T-helper 2 cell treated with Interferon-gamma antibody and Interleukin-4, amounts not matched to agents 5 μg/mL and 100 μg/mL, for 36 hours (primary cell): ENCODE results near the gene CABYR.

ENCODE experiments used
- DNase-seq: peaks from one replicate; pipeline ENCODE4 v3.0.0; 2021; ENCODE audit warnings: low spot score
- H3K27ac Mint-ChIP-seq: one replicate; pipeline ENCODE4 v1.8.0; 2021; ENCODE audit warnings: mild to moderate bottlenecking, mixed read lengths
- H3K27me3 Mint-ChIP-seq: one replicate; pipeline ENCODE4 v1.8.0; 2021; ENCODE audit warnings: low read depth, mixed read lengths
- H3K36me3 Mint-ChIP-seq: one replicate; pipeline ENCODE4 v1.8.0; 2021; ENCODE audit warnings: low read depth, mixed read lengths
- H3K4me1 Mint-ChIP-seq: one replicate; pipeline ENCODE4 v1.8.0; 2021; ENCODE audit warnings: low read depth, mixed read lengths
- H3K4me3 Mint-ChIP-seq: one replicate; pipeline ENCODE4 v1.8.0; 2022; ENCODE audit warnings: mild to moderate bottlenecking, moderate library complexity, mixed read lengths
- H3K9me3 Mint-ChIP-seq: one replicate; pipeline ENCODE4 v1.8.0; 2021; ENCODE audit warnings: mixed read lengths

The CABYR gene

GRCh38 chr18:24189007-24189528 lies 50.2 kb downstream of the CABYR start:
- Mint-ChIP-seq H3K27me3 (peaks cover 36% of the 10 kb centered on the region), H3K4me1 (no peaks in the 10 kb centered on the region), H3K9me3 (no peaks in the 10 kb centered on the region), H3K36me3 (no peaks in the 10 kb centered on the region), H3K4me3 (no peak overlapping the region), H3K27ac (no peak overlapping the region)
- DNase-seq = no peak

- Mint-ChIP-seq H3K27me3 (peaks cover 36% of the 10 kb centered on the region), H3K4me1 (no peaks in the 10 kb centered on the region), H3K4me3 (no peak overlapping the region), H3K9me3 (no peaks in the 10 kb centered on the region), H3K36me3 (no peaks in the 10 kb centered on the region), H3K27ac (no peak overlapping the region)
- no peak for DNase-seq
These were observed 50.9 kb downstream of the CABYR start for GRCh38 chr18:24189664-24190346.

- no peaks in the 10 kb centered on the region for H3K9me3 Mint-ChIP-seq
- no peak for DNase-seq
- H3K4me3 Mint-ChIP-seq = no peak overlapping the region
These were observed 51.7 kb downstream of the CABYR start for GRCh38 chr18:24190590-24190989.

GRCh38 chr18:24195296-24196053 lies 56.6 kb downstream of the CABYR start:
- H3K4me3 Mint-ChIP-seq = no peak overlapping the region
- peaks cover 20% of the 10 kb centered on the region for H3K27me3 Mint-ChIP-seq
- no peaks in the 10 kb centered on the region for H3K9me3 Mint-ChIP-seq
- no peak for DNase-seq
- no peaks in the 10 kb centered on the region for H3K4me1 Mint-ChIP-seq
- H3K36me3 Mint-ChIP-seq = no peaks in the 10 kb centered on the region
- no peak overlapping the region for H3K27ac Mint-ChIP-seq

More at GRCh38 chr18:24190590-24190989, 51.7 kb downstream of the CABYR start:
- Mint-ChIP-seq H3K36me3 (no peaks in the 10 kb centered on the region), H3K27ac (no peak overlapping the region), H3K27me3 (peaks cover 36% of the 10 kb centered on the region), H3K4me1 (no peaks in the 10 kb centered on the region)

GRCh38 chr18:24196764-24197163 lies 57.9 kb downstream of the CABYR start:
- Mint-ChIP-seq H3K4me3 (no peak overlapping the region), H3K27me3 (peaks cover 14% of the 10 kb centered on the region), H3K9me3 (no peaks in the 10 kb centered on the region), H3K36me3 (no peaks in the 10 kb centered on the region), H3K4me1 (no peaks in the 10 kb centered on the region), H3K27ac (no peak overlapping the region)
- no peak for DNase-seq

- Mint-ChIP-seq H3K27ac (no peak overlapping the region), H3K4me3 (no peak overlapping the region), H3K36me3 (no peaks in the 10 kb centered on the region), H3K9me3 (no peaks in the 10 kb centered on the region), H3K27me3 (peaks cover 12% of the 10 kb centered on the region), H3K4me1 (no peaks in the 10 kb centered on the region)
- DNase-seq = no peak
These were observed 58.5 kb downstream of the CABYR start for GRCh38 chr18:24197412-24197811.

- H3K9me3 Mint-ChIP-seq = no peaks in the 10 kb centered on the region
- H3K27me3 Mint-ChIP-seq = peaks cover 13% of the 10 kb centered on the region
- no peaks in the 10 kb centered on the region for H3K4me1 Mint-ChIP-seq
- no peaks in the 10 kb centered on the region for H3K36me3 Mint-ChIP-seq
- no peak overlapping the region for H3K4me3 Mint-ChIP-seq
- H3K27ac Mint-ChIP-seq = no peak overlapping the region
- no peak for DNase-seq
These were observed 59.6 kb downstream of the CABYR start for GRCh38 chr18:24198461-24198860.

- Mint-ChIP-seq H3K4me1 (no peaks in the 10 kb centered on the region), H3K27ac (no peak overlapping the region), H3K36me3 (no peaks in the 10 kb centered on the region), H3K4me3 (no peak overlapping the region), H3K27me3 (peaks cover 10% of the 10 kb centered on the region), H3K9me3 (no peaks in the 10 kb centered on the region)
- no peak for DNase-seq
These were observed 60.6 kb downstream of the CABYR start for GRCh38 chr18:24199372-24199962.

- DNase-seq = no peak
These were observed 61.8 kb downstream of the CABYR start for GRCh38 chr18:24200494-24201290.

GRCh38 chr18:24201699-24202687 lies 63.1 kb downstream of the CABYR start:
- Mint-ChIP-seq H3K27ac (no peak overlapping the region), H3K36me3 (no peaks in the 10 kb centered on the region), H3K4me1 (no peaks in the 10 kb centered on the region), H3K9me3 (no peaks in the 10 kb centered on the region), H3K4me3 (no peak overlapping the region), H3K27me3 (peaks cover 15% of the 10 kb centered on the region)
- DNase-seq = no peak

More at GRCh38 chr18:24200494-24201290, 61.8 kb downstream of the CABYR start:
- peaks cover 13% of the 10 kb centered on the region for H3K27me3 Mint-ChIP-seq
- no peak overlapping the region for H3K4me3 Mint-ChIP-seq
- H3K9me3 Mint-ChIP-seq = no peaks in the 10 kb centered on the region
- H3K27ac Mint-ChIP-seq = no peak overlapping the region
- no peaks in the 10 kb centered on the region for H3K36me3 Mint-ChIP-seq
- H3K4me1 Mint-ChIP-seq = no peaks in the 10 kb centered on the region

- Mint-ChIP-seq H3K9me3 (no peaks in the 10 kb centered on the region), H3K27ac (no peak overlapping the region), H3K4me1 (no peaks in the 10 kb centered on the region), H3K27me3 (peaks cover 23% of the 10 kb centered on the region), H3K4me3 (no peak overlapping the region), H3K36me3 (no peaks in the 10 kb centered on the region)
- DNase-seq = no peak
These were observed 66.0 kb downstream of the CABYR start for GRCh38 chr18:24204904-24205303.

- no peak overlapping the region for H3K4me3 Mint-ChIP-seq
- no peaks in the 10 kb centered on the region for H3K9me3 Mint-ChIP-seq
- peaks cover 14% of the 10 kb centered on the region for H3K27me3 Mint-ChIP-seq
- DNase-seq = no peak
- no peaks in the 10 kb centered on the region for H3K4me1 Mint-ChIP-seq
- H3K36me3 Mint-ChIP-seq = no peaks in the 10 kb centered on the region
- no peak overlapping the region for H3K27ac Mint-ChIP-seq
These were observed 69.6 kb downstream of the CABYR start for GRCh38 chr18:24208270-24209035.
